GM13977 (cell line): ENCODE measurements around the gene TMEM74B.
"Not testable (repeated sequence)": the region's sequence is repeated elsewhere in the genome, so short reads cannot be mapped to it uniquely, and the experiment has no call there.

Source experiments
- DNase-seq: peaks from one replicate; pipeline ENCODE4 v3.0.0; 2012; ENCODE audit warnings: low spot score
- in situ Hi-C: fragments of 300-500 bp; cut with MboI; formaldehyde crosslinking; loops from one replicate; pipeline ENCODE4 v1.12.0; 2022; ENCODE audit warnings: low sequenced_read_pairs, low pct_unique_long_range_greater_than_20kb, mixed read lengths, inconsistent platforms; ENCODE audit not compliant: unreplicated experiment
- TF ChIP-seq, protein P1 (sequence below): IDR thresholded peaks from 2 replicates; pipeline ENCODE4 v1.5.1; 2012; ENCODE audit warnings: mild to moderate bottlenecking, control low read depth; ENCODE audit not compliant: insufficient read depth; ENCODE audit errors: extremely low read depth, missing control alignments

The TMEM74B gene

DNA sequence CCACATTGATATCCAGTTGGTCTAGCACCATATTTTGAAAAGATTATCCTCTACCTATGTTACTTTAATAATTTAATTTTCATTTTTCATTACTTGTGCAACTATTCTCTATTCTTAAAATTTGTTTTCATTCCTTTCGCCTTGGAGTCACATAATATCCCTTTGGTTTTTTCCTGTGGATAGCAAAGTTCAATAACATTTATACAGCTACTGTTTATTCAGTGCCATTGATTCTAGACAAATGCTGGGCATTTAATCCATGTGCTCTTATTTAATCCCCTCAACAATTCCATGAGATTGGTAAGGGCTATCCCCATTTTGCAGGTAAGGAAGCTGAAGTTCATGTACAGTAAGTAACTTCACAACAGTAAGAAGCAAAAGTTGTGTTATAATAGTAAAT lies 33.8 kb downstream of the TMEM74B start:
- DNase-seq = no peak
- in situ Hi-C loops = no loop called here
- TF ChIP-seq, protein P1, sequence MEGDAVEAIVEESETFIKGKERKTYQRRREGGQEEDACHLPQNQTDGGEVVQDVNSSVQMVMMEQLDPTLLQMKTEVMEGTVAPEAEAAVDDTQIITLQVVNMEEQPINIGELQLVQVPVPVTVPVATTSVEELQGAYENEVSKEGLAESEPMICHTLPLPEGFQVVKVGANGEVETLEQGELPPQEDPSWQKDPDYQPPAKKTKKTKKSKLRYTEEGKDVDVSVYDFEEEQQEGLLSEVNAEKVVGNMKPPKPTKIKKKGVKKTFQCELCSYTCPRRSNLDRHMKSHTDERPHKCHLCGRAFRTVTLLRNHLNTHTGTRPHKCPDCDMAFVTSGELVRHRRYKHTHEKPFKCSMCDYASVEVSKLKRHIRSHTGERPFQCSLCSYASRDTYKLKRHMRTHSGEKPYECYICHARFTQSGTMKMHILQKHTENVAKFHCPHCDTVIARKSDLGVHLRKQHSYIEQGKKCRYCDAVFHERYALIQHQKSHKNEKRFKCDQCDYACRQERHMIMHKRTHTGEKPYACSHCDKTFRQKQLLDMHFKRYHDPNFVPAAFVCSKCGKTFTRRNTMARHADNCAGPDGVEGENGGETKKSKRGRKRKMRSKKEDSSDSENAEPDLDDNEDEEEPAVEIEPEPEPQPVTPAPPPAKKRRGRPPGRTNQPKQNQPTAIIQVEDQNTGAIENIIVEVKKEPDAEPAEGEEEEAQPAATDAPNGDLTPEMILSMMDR = no peak

DNA sequence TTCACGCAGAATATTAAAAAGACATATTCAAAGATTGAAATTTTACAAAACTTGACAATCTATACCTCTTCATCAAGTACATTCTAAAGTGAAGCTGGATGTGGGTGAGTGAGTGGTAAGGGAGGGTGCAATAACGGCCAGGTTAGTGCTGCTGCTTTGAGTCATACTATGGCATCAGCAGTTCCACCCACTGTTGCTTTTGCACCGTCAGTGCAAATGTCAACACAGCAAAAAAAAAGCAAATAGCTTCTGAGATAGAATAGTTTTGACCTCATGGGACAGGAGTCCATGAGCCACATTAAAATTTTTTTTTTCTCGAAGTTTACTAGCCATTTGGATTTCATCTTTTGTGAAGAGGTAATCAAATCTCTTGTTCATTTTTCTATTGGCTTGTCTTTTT lies 34.6 kb downstream of the TMEM74B start:
- in situ Hi-C loops = no loop called here
- TF ChIP-seq, protein P1 = no peak
- no peak for DNase-seq

- in situ Hi-C loops, DNase-seq: not testable (repeated sequence)
Observed at GRCh38 chr20:1149812-1150211, 35.0 kb downstream of the TMEM74B start.

DNA sequence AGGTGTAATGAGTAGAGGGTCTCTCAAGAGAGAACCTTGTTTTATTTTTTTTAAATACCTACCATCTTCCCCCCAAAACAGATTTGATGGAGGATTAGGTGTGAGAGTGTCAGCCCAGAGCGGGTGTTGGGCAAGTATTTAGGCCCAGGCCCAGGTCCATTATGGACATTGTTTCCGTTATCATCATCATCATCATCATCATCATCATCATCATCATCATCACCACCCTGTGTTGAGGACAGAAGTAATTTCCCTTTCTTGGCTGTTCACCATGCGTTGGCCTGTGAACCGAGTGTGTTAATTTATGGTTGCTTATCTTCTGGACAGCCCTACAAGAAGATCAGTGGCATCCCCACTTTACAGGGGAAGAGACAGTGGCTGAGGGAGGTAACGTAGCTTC lies 37.8 kb downstream of the TMEM74B start:
- TF ChIP-seq, protein P1 = no peak

GRCh38 chr20:1144401-1145172 lies 40.2 kb downstream of the TMEM74B start:
- no peak for DNase-seq
- in situ Hi-C loops = no loop called here
- TF ChIP-seq, protein P1 = no peak

More for the DNA sequence above, 37.8 kb downstream of the TMEM74B start:
- in situ Hi-C loops = no loop called here
- no peak for DNase-seq

DNA sequence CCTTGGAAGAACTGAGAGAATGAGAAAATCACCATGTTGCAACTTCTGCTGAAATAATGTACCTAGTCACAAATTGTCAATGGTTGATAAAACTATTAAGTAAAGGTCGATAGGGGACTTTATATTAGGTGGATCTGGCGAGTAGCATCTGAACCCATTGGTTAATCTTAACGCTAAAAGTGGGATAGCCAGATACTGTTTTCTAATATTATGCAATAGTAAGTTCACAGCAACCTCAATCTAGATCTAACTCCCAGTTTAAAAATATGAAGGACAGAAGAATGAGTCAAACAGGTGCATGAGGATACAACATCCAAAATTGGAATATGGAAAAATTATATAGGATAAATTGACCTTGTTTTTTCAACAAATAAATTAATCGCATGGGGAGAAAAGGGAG lies 47.5 kb downstream of the TMEM74B start:
- in situ Hi-C loops = no loop called here
- no peak for DNase-seq
- TF ChIP-seq, protein P1 = no peak

- in situ Hi-C loops = no loop called here
- TF ChIP-seq, protein P1 = no peak
- no peak for DNase-seq
Observed at GRCh38 chr20:1134836-1135235, 49.9 kb downstream of the TMEM74B start.
